ENCODE data around the gene IDUA. TPM values are rescaled to one million over a fixed set of nuclear protein-coding genes. Genes with fewer than 3 reads are reported as not detected.

IDUA gene
- polyA plus RNA-seq, 3 donors: 6.4 to 64.4 (median 8.5) TPM

DNA sequence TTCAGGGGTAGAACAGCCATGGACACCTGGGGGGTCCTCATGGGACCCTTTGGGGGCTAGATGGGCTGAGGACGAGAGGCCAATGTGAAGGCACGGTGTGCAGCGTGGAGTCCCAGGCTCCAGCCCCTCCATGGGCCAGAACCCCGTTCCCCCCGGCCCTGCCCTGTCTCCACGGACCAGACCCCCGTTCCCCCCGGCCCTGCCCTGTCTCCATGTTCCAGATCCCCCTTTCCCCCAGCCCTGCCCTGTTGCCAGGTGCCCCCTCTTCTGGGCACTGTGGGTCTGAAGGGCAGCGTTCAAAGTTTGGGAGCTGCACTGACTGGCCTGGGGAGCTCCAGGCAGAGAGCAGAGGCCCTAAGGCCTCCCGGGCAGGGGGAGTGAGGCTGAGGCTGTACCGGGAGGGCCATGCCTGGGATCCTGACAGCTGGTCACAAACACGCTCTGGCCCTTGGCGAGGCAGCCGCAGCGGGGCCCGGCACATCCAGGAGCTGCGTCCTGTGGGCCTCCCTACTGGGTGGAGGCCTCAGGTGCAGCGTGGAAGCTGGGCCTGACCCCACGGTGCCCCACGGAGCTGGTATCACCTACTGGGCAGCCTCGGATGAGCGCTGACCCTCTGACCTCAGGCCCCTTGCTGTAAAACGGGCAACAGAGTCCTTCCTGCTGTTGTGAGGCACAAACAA, 22.4 kb upstream of the IDUA start:
- 98% methylated on average over 19 of the region's 23 CpGs for WGBS (ENCODE audit: insufficient coverage)
- Mint-ChIP-seq H3K4me3 (no peak overlapping the region), H3K27ac (no peak overlapping the region), H3K4me1 (no peaks in the 10 kb centered on the region), H3K27me3 (ENCODE audit: low read depth in 3 of 3) (peaks cover 2 to 11% (median 6%) of the 10 kb centered on the region in 3 donors), H3K36me3 (peaks cover 13 to 25% of the 10 kb centered on the region in 2 donors), H3K9me3 (no peaks in the 10 kb centered on the region)
- intact Hi-C loops (cut with micrococcal nuclease): no loop called here
- DNase-seq: no peak
- peaks cover 23% of the 10 kb centered on the region for H4K20me1 ChIP-seq (ENCODE audit: insufficient read depth, low read length)
- no peak overlapping the region for H2AFZ ChIP-seq (ENCODE audit: insufficient read depth, low read depth, low read length, poor library complexity, severe bottlenecking)
- H3K4me2 ChIP-seq (replicated peaks; ENCODE audit: extremely low read depth, low read length, poor library complexity, severe bottlenecking): no peak overlapping the region
- peaks cover 18 to 70% of the 10 kb centered on the region in 2 donors for H3K36me3 ChIP-seq (replicated peaks in 1 of 2; ENCODE audit: control insufficient read depth in 1 of 2, insufficient read depth in 2 of 2, low read length in 2 of 2)
- no peaks in the 10 kb centered on the region for H3K9me3 ChIP-seq (replicated peaks in 1 of 2; ENCODE audit: control insufficient read depth in 1 of 2, insufficient read depth in 1 of 2, low read length in 2 of 2)
- H3K4me1 ChIP-seq (ENCODE audit: control insufficient read depth in 1 of 2, insufficient read depth in 2 of 2, low read length in 2 of 2): no peaks in the 10 kb centered on the region
- H3K27ac ChIP-seq (ENCODE audit: low read depth in 1 of 2, low read length in 2 of 2): no peak overlapping the region
- TF ChIP-seq, protein P1, sequence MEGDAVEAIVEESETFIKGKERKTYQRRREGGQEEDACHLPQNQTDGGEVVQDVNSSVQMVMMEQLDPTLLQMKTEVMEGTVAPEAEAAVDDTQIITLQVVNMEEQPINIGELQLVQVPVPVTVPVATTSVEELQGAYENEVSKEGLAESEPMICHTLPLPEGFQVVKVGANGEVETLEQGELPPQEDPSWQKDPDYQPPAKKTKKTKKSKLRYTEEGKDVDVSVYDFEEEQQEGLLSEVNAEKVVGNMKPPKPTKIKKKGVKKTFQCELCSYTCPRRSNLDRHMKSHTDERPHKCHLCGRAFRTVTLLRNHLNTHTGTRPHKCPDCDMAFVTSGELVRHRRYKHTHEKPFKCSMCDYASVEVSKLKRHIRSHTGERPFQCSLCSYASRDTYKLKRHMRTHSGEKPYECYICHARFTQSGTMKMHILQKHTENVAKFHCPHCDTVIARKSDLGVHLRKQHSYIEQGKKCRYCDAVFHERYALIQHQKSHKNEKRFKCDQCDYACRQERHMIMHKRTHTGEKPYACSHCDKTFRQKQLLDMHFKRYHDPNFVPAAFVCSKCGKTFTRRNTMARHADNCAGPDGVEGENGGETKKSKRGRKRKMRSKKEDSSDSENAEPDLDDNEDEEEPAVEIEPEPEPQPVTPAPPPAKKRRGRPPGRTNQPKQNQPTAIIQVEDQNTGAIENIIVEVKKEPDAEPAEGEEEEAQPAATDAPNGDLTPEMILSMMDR (IDR thresholded peaks at IDR 0.05): no peak
- peaks cover 0 to 15% of the 10 kb centered on the region in 2 donors for H3K27me3 ChIP-seq (ENCODE audit: control insufficient read depth in 2 of 2, insufficient read depth in 2 of 2, low read length in 2 of 2)
- H3K79me2 ChIP-seq (ENCODE audit: insufficient read depth, low read length): no peaks in the 10 kb centered on the region
- H3K9ac ChIP-seq (ENCODE audit: insufficient read depth, low read length, poor library complexity, severe bottlenecking): no peak overlapping the region
- no peak overlapping the region for H3K4me3 ChIP-seq (replicated peaks in 1 of 3; ENCODE audit: low read depth in 2 of 3, low read length in 3 of 3)

DNA sequence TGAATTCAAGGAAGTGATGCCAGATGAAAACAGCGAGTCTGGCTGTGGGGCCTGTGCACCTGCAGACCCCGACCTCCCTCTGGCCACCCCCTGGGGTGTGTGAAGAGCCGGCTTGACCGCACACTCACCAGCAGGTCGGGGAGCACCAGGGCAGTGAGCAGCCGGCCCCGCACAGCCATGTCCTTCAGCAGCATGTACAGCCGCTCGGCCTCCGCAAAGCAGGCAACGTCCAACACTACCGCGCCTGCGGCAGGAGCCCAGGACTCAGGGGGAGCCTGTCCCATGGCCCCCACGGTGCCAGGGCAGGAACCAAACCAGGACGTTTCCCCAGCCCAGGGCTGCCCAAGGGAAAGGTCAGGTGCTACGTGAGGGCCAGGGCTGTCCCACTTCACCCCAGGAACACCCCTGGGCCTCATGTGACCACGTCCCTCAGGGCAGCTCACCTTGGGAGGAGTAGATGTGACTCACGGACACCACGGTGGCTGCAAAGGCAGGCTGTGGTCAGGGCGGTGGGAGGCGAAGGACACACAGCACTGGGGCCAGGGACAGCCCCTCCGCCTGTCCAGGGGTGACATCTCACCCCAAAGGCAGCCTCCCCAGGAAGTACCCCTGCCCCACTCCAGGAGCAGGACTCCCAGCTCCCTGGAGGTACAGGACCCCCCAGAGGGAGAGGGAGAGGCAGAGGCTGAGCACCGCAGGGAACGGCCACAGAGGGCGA, 21.6 kb upstream of the IDUA start:
- Mint-ChIP-seq H3K36me3 (peaks cover 13 to 26% of the 10 kb centered on the region in 2 donors), H3K4me3 (no peak overlapping the region), H3K27me3 (ENCODE audit: low read depth in 3 of 3) (peaks cover 2 to 11% (median 9%) of the 10 kb centered on the region in 3 donors), H3K27ac (no peak overlapping the region), H3K4me1 (peaks cover under 1% of the 10 kb centered on the region), H3K9me3 (no peaks in the 10 kb centered on the region)
- H2AFZ ChIP-seq (ENCODE audit: insufficient read depth, low read depth, low read length, poor library complexity, severe bottlenecking): no peak overlapping the region
- H3K9me3 ChIP-seq (replicated peaks in 1 of 2; ENCODE audit: control insufficient read depth in 1 of 2, insufficient read depth in 1 of 2, low read length in 2 of 2): no peaks in the 10 kb centered on the region
- no peaks in the 10 kb centered on the region for H3K79me2 ChIP-seq (ENCODE audit: insufficient read depth, low read length)
- H3K4me3 ChIP-seq (replicated peaks in 1 of 3; ENCODE audit: low read depth in 2 of 3, low read length in 3 of 3): no peak overlapping the region
- TF ChIP-seq, protein P1 (IDR thresholded peaks at IDR 0.05): no peak
- no peak overlapping the region for H3K27ac ChIP-seq (ENCODE audit: low read depth in 1 of 2, low read length in 2 of 2)
- peaks cover under 1 to 1% of the 10 kb centered on the region in 2 donors for H3K4me1 ChIP-seq (ENCODE audit: control insufficient read depth in 1 of 2, insufficient read depth in 2 of 2, low read length in 2 of 2)
- no peak for DNase-seq
- H3K36me3 ChIP-seq (replicated peaks in 1 of 2; ENCODE audit: control insufficient read depth in 1 of 2, insufficient read depth in 2 of 2, low read length in 2 of 2): peaks cover 18 to 63% of the 10 kb centered on the region in 2 donors
- H3K27me3 ChIP-seq (ENCODE audit: control insufficient read depth in 2 of 2, insufficient read depth in 2 of 2, low read length in 2 of 2): peaks cover 0 to 15% of the 10 kb centered on the region in 2 donors
- WGBS (ENCODE audit: insufficient coverage): 93% methylated on average over 24 of the region's 26 CpGs
- no peak overlapping the region for H3K4me2 ChIP-seq (replicated peaks; ENCODE audit: extremely low read depth, low read length, poor library complexity, severe bottlenecking)
- intact Hi-C loops (cut with micrococcal nuclease): no loop called here
- H4K20me1 ChIP-seq (ENCODE audit: insufficient read depth, low read length): peaks cover 21% of the 10 kb centered on the region
- H3K9ac ChIP-seq (ENCODE audit: insufficient read depth, low read length, poor library complexity, severe bottlenecking): no peak overlapping the region
